Stimulated activated CD8-positive, alpha-beta memory T cell treated with anti-CD3 and anti-CD28 coated beads, Interleukin-15, amount 100 ng/mL, for 24 hours (primary cell): Measurements from ENCODE around the gene MCF2L.

Experiments used
- DNase-seq: peaks from one replicate; pipeline ENCODE4 v3.0.0-alpha.2; 2020; ENCODE audit warnings: low read depth

The MCF2L gene

DNA sequence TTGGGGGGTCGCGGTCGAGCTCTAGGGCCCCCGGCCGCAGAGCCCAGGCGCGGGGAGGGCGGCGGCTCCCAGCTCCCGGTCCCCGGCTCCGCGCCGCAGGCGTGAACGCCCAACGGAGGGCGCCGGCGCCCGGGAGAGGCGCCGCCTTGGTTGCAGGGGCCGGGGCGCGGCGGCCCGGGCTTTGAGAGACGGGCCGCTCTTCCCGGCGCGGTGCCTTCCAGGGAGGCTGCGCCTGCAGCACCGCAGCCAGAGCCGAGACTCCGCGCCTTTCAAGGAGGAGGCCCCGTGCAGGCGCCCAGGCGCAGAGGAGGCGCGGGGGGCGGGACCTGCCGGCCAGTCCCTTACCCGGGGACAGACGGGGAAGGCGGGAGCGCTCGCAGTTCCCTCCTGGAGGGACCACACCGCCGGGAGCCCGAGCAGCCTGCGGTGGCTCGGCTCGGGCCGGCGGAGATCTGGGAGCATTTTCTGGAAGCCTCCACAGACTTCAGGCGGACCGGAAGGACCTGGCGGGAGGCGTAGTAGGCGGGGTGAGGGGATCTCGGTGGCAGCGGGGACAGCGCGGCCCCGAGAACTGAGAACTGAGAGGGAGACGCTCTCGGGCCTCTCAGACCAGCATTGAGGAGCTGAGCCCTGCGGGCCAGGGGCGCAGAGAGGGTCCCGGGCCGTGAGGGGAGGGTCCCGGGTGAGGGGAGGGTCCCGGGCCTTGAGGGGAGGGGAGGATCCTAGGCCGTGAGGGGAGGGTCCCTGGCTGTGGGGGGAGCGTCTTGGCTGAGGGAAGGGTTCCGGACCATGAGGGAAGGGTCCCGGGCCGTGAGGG is 25.5 kb upstream of the MCF2L start:
- no peak for DNase-seq

DNA sequence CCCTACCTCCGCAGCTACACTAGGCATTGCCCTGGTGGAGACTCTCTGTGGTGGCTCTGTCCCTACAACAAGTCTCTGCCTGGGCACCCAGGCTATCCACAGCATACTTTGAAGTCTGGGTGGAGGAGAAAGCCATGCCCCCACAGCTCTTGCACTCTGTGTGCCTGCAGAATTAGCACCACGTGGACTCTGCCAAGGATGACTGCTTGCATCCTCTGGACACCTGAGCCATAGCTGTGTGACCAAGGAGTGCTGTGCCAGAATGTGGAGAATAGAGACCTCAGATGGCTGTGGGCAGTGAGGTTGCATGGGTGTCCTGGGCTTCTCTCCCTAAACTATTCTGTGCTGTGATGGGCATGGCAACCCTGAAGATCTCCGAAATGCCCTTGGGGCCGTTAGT is 21.2 kb upstream of the MCF2L start:
- no peak for DNase-seq

DNA sequence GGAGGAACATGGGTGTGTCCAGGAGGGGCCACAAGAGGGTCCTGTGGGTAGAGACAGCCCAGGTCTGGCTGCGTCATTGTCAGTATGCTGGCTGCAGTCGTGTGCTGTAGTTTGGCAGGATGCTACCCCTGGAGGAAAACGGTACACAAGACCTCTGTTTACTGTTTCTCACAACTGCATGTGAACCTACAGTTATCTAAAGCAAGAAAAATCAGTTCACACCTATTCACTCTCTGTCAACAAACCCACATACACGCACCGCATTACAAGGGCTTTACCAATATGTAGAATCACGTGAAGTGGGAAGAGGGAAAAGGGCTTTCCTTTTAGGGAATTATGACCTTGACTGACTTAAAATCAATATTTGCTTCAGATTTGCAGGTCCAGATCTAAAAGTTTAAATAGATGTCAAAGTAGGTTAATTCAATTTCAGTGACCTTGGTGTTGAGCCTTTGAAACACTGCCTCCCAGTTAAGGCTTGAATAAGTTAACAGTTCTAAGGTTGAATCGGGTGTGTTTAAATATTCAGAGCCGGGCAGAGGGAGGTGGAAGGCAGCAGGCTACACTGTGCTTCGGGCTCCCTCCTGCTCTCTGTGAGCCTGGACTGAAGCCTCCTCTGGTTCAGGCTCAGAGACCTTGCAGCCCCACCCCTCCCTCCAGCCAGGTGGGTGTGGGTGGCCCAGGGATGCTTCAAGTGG is 17.2 kb upstream of the MCF2L start:
- DNase-seq, result no peak

DNA sequence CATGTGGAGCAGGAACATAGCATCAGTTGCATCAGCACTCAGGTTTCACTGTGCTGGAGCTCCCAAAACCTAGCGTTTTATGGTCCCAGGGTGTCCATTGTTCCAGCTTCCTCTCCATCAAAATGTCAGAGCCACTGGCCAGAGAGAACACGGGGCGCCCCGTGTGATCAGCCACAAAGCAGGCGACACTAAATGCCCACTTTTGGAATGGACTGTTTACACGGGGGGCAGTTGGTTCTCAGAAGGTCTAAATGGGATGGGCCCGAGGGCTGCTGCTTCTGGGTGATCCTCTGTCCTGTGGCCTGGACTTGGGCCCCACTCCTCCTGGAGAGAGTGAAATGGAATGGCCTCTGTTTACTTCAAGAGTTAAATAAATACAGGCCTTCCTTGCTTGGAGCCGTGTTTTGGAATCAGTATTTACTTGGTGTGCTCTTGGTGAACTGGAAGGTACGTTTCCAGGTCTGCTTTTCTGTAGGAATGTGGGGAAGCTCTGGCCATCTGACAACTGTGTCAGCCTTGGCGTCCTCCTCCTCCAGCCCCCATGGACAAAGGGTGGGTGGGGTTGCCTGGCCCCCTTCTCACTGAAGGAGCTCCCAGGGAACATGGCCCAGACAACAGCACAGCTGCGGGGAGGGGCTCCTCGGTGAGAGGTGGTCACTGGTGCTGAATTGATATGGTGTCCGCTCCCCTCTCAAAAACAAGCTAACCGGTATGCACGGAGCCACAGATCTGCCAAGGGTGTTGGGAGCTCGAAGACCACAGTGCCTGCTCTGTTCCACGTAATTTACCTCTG is 16.1 kb upstream of the MCF2L start:
- no peak for DNase-seq

DNA sequence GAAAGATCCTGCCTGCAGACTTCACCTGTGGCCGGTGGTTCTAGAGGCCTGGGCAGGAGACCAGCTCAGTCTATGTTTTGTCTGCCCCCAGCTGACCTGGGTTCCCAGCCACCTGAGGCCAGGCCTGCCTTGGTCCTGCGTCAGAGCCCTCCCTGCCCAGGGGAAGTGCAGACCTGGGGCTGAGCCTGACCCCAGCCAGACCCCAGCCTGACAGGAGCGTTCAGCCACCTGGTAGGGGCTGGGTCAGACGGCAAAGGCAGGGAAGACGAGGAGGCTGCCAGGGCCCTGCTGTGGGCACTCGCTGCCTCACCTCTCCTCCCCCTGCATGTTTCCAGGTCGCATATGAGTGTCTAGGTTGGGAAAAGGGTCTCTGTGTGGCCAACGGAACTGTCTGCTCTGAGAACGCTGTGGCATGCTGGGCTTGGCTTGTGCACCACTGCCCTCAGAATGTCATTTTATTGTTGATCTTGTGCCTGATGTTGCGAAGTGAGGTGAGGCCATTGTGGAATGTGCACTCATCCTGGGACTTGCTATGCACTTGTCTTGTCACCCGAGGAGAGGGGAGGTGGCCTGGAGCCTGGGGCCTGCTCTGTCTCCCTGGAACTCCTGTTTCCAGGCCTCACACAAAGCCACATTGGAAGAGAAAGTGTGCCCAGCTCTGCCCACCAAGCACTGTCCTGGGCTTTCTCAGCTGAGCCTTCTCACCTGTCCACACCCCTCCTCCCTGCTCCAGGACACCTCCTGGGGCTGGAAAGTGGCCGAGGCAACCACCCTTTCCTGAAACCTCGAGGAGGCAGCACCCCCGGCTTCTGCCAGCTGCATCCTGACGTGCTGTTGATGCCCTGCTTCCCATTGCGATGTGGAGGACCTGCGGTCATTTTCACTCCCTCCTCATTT is 15.2 kb upstream of the MCF2L start:
- DNase-seq, result no peak

DNA sequence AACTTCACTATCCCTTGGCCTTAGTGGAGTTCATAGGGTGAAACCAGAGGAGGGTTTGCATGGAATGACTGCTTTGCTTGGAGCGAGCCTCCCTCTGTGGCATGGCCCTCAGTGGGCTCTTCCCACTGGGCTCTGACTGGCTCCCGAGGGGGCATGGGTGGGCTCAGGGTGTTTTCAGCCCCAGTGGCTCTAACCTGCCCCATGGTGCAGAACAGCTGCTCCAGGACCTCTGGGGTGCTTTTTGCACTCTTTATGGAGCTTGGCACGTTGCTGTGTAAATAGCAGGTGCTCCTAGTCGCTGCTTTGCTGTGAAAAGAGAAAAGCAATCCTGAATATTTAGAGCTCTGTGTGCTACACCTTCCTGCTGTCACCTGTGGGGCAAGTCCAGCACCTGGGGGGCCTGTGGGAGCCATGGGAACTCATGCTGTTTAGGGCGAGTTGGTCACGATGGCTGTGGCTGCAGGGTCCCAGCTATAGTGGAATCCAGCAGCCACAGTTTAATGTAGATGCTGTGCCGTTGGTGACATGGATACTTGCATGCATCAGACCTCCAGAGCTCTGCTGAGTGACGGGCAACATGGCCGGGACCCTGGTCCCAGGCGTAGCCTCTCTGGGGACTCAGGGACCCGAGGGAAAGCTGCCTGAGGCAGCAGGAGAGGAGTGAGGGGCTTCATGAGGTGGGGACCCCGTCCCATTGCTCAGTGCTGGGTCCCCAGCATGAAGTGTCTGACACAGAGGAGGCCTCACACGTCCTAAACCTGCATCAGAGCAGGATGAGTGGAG is 14.3 kb upstream of the MCF2L start:
- DNase-seq, result no peak

DNA sequence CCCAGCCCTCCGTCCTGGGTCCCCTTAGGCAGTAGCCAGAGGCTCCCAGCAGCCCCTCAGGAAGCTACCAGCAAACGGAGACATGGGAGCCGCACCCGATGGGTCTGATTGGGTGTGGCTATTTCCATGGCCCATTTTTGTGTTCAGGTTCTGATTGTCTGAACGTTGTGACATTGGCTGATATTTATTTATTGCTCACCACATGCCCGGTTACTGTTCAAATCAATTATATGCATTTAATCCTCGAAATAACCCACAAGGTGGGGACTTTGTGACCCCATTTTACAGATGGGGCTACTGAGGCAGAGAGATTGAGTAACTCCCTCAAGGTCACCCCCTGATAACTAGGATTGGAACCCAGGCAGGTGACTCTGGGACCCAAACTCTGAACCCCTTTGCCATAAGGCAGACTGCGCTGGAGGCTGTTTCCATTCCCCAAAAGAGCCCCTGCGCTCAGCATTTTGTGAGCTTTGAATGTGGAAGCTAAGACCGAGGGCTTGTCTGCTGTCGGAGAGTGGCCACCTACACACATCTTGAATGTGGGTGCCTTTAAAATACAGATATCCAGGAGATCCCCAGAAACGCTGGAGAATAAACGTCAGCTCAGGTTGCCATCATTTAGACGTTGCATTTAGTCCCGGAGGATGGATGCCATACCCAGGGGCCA is 13.6 kb upstream of the MCF2L start:
- no peak for DNase-seq

DNA sequence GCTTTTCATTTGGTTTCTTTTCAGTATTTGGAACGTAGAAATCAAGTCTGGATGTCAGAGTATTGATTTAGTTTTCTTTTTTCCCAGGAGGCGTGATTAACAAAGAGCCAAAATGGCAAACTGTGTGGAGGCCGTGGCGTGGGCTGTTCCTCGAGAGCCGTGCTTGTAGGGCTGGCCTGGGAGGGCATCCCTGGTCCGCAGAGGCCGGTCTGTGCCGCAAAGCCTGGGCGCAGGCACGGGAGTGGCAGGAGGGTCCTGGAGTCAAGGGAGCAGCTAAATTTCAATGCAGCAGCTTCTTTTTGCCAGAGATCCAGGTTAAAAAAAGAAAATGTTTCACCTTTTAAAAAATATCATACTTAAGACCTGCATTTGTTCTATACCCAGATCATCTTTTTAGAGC is 13.1 kb upstream of the MCF2L start:
- DNase-seq, result no peak

DNA sequence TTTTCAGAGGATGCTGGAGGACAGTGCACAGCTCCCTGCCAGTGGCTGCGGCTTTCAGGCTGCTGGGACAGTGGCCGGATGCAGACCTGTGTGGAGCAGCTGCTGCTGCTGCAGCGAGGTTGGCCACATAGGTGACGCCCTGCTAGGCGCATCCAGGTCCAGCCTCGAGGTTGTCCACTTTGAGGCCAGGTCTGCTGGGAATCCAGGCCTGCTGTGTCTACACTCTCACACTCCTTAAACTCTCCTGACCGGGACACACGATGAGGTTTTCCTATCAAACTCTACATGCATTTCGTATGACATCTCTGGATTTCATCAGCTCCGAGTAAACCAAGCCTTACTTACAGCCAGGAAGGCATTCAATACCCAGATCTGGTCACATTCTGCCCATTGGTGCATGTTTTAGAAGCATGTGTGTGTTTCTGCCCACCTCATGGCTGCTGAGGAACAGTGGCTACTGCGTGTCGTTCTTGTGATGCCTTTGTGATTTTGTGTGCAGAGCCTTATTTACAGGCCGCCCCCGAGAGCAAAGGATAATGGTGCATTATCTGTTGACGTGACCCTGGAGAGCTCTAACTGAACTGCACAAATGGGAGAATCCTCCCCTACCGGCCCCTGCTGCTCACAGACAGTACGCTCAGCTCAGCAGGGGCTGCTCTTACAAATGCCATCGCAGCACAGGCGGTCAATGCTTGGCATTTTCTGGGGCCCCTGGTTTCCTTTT is 12.3 kb upstream of the MCF2L start:
- no peak for DNase-seq

DNA sequence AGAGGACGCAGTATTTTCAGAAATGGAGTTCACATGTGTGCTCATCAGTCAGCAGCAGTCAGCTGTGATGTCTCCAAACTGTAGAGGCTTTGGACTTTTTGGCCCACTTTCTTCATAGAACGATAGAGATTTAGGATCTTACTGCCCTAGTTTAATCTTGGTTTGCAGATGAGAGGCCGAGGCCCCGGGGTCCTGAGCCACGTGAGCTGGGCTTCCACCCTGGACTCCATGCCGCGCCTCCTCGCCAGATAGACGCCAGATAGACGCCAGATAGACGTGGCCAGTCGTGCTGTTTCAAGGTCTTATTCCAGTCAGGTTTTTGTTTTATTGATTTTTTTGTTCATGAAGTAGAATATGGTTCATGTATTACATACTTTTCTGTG is 11.7 kb upstream of the MCF2L start:
- no peak for DNase-seq

DNA sequence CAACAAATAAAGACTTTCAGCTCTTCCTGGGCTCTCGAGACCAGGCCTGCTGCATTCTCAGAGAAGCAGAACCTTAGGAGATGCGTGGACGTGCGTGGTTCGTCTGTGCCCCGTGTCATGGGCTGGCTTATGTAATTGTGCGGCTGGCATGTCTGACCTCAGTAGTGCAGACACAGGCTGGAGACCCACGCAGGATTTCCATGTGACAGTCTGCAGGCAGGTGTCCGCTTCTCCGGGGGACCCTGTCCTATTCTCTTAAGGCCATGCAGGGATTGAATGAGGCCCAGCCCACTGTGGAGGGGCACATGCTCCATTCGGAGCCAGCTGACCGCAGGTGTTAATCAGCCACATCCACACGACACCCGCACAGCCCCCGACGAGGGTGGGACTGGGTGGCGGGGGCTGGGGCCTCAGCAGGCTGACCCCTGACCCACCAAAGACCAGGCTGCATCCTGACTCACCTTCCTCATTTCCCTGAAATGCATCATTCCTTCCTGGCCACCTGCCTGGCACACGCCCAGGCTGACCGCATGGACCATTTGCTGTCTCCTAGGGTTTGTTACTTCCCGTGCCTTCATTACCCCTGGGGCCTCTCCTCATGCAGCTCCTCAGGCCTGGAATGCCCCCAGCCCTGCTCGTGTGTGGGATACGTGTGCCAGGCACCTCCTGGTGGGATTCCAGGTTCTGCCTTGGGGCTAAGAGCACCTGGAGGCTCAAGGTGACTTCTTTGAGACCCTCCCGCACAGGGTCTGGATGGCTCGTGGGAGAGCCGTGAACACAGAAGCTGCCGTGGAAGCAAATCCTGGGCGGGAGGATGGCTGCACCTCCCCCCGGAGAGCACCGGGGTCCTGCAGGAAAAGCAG is 10.7 kb upstream of the MCF2L start:
- DNase-seq, result no peak

DNA sequence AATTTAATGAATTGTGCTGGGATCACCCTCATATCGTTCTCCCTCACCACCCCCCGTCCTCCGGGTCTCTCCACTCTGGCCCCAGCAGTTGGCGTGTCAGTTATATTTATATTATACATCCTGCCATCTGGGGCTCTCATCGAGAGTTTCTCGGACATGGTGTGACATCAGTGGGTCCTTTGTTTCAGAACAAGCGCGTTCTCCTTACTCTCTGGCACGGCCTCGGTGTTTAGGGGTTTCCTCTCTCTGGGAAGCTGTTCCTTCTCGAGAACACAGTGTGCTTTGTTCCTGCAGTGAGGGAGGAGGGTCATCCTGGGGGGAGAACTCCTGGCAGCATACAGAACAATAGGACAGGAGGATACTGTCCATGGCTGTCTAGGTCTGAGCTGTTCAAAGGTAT is 9.8 kb upstream of the MCF2L start:
- DNase-seq, result no peak

DNA sequence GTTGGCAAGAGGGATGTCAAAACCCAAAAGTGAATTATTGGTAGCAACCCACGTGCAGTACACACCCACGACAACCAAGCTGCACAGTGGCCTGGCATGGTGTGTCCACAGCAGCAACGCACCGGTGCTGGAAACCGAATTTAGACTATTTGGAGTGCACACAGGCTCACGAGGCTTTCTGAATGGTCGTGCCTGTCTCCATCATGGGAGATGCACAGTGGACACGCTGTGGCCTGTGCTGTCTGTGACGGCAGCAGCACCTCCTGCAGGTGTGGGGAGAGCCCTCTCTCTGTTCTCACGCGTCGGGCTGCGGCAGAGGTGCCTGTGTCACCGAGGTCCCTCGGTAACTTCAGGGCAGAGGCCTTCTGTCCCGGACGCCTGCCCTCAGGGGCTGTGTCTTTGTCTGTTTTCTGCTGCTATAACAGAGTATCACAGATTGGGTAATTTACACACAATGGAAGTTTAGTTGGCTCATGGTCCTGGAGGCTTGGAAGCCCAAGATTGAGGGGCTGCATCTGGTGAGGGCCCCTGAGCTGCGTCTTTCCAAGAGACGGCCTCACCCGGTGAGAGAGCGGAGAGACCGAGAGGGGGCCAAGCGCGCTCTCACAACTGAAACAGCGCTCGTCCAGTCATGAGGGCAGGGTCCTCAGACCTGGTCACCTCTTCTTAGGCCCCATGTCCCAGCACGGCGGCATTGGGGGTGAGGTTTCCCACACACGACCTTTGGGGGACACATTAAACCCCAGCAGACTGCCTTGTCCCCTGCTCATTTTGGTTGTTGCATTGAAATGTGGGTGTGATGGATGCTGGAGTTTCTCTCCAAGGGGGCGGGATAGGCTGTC is 9.1 kb upstream of the MCF2L start:
- DNase-seq, result no peak

DNA sequence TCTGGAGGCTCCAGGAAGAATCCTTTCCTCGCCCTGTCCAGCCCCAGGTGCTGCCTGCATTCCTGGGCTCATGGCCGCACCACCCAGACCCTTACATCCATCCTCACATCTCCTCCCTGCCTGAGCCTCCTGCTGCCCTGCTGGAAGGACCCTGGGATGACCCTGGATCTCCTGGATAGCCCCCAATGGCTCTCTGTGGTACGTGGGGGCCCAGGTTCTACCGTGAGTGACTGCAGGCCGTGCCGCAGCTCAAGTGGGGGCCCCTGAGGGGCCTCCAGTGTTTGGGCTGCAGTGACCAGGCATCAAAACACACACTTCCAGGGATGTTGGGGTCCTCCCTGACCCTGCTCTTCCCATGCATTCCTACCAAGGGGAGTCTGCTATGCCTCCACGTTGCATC is 8.3 kb upstream of the MCF2L start:
- no peak for DNase-seq

DNA sequence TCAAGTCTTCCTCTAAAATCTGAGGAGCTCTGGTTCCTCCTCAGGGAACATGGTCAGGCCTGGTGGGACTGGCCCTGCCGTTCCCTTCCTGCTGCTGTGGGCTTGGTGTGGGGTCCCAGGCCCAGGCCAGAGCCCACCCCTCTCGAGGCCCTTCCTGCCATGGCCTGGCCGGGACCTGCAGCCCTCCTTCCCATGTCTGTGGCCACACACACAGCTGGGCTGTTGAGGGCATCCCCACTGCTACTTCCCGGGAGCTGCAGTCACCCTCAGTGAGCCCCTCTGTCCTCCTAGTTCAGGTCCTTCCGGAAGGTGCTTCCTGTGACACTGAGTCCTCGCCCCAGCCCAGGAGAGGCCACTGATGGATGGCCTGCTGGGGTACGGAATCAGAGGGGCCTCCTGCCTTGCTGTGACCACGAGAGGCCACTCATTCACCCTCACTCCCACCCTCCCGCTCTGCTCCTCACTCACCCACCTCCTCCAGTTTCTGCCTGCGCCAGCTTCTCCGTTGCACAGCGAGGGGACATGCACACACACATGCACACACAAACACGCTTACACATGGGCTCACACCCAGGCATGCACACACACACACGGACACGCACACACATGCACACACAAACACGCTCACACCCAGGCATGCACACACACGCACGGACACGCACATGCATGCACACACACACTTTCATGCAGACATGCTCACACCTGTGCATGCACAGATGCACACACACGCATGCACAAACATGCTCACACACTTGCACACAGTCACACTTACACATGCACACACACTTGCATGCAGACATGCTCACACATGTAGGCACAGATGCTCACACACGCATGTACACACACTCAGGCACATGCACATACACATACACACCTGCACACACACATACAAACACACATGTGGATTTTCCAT is 7.3 kb upstream of the MCF2L start:
- DNase-seq, result no peak

DNA sequence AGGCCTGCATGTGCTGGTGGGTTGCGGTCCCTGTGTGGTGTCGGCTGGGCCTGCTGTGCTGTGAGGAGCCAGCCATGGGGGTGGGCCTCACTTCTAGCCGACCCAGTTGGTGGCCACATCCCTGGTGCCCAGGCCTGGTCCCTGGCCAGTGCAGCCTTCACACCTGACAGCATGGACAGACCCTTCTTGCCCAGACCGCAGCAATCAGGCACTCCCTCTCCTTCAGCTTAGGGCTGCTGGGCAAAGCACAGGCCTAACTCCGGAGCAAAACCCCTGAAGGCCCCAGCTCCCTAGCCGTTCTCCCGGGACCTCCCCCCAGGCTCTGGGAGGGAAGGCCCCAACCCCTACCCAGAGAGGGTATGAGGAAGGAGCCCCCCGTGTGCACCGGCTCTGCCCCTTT is 6.6 kb upstream of the MCF2L start:
- DNase-seq, result no peak
